GM18907 (cell line): Measurements from ENCODE around the gene TBL3.

Experiments used
- ATAC-seq: cut with Tn5 transposase; IDR thresholded peaks from one replicate; pipeline ENCODE4 v1.9.1; 2021; ENCODE audit warnings: mild to moderate bottlenecking, moderate library complexity; ENCODE audit not compliant: unreplicated experiment

TBL3 gene

DNA sequence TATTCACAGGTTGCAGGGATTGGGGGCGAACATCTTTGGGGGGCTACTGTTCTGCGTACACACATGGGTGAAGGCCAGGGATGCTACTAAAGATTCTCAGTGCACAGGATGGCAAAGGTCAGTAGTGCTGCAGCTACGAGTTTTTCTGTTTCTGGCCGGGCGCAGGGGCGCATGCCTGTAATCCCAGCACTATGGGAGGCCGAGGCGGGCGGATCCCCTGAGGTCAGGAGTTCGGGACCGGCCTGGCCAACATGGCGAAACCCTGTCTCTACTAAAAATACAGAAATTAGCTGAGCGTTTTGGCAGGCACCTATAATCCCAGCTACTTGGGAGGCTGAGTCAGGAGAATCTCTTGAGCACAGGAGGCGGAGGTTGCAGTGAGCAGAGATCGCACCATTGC lies 41.7 kb downstream of the TBL3 start:
- ATAC-seq, result no peak

DNA sequence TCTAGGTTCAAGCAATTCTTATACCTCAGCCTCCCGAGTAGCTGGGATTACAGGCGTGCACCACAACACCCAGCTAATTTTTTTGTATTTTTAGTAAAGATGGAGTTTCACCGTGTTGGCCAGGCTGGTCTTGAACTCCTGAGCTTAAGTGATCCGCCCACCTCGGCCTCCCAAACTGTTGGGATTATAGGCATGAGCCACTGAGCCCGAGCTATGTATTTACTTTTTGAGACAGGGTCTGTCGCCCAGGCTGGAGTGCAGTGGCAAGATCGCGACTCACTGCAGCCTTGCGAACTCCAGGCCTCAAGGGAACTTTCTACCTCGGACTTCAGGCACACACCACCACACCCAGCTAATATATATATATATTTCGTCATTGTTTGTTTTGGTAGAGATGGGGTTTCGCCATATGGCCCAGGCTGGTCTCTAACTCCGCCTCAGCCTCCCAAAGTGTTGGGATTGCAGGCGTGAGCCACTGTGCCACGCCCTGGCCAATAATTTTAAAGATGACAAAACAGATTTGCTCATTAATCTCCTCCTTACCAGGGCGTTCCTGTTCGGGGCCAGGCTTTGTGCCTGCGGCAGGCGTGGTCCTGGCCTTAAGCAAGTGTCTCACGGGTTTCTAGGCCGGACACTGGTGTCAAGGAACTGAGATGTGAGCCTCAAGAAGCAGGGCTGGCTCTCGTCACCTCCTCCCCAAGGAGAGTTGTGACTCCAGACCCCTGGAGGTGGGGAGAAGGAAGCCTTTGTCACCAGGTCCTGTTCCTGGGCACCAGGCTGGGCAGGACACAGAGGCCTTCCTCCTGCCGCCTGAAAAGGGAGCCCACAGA lies 43.5 kb downstream of the TBL3 start:
- ATAC-seq, result no peak

DNA sequence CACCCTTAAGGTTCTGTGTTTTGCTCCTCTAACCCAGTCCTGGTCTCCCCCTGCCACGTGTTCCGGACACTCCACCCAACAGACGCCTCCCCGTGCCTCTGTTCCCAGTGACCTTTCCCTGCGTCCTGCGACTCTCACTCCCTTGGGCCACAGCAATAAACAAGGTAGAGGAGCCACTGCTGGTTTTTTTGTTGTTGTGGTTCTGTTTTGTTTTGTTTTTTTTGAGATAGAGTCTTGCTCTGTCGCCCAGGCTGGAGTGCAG lies 44.0 kb downstream of the TBL3 start:
- no peak for ATAC-seq

DNA sequence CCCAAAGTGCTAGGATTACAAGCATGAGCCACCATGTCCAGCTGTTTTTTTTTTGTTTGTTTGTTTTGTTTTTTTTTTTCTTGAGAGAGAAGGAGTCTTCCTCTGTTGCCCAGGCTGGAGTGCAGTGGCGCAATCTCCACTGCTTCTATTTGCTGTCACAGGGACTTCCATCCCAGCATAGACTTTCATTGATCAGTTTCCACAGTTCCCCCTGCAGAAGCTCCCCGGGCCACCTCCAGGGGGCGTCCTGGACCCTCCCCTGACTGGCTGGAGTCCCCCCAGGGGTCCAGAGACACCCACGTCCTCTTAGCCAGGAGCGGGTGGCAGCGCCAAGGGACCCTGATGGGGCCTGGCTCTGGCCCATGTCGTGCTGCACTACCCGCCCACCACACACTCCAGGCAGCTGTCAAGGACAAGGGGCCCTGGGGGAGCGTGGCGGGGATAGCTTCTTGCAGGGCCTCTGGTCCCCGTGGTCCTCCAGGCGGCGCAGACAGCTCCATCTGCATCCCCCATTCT lies 44.6 kb downstream of the TBL3 start:
- ATAC-seq, result no peak

DNA sequence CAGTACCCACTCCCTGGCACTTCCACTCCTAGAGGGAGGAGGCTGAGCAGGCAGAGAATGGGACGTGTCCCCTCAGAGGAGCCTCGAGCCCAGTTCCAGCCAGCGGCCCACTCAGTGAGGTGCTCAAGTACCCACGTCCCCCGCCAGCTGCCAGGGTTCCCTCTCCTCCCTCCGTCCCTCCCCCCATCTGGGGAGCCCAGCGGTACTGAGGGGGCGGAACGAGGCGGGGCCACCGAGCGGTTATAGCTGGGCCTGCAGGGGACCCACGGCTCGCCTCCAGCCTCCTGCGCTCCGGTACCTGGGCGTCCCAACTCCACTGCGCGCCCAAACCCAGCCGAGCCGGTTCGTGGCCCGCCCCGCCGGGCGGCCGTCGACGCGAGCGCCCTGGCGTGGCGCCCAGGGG lies 47.7 kb downstream of the TBL3 start, which contains the start of gene NPW:
TSS of gene NPW (plus strand) at position 268 of the 403 bp plus-strand sequence.
- ATAC-seq, result no peak

DNA sequence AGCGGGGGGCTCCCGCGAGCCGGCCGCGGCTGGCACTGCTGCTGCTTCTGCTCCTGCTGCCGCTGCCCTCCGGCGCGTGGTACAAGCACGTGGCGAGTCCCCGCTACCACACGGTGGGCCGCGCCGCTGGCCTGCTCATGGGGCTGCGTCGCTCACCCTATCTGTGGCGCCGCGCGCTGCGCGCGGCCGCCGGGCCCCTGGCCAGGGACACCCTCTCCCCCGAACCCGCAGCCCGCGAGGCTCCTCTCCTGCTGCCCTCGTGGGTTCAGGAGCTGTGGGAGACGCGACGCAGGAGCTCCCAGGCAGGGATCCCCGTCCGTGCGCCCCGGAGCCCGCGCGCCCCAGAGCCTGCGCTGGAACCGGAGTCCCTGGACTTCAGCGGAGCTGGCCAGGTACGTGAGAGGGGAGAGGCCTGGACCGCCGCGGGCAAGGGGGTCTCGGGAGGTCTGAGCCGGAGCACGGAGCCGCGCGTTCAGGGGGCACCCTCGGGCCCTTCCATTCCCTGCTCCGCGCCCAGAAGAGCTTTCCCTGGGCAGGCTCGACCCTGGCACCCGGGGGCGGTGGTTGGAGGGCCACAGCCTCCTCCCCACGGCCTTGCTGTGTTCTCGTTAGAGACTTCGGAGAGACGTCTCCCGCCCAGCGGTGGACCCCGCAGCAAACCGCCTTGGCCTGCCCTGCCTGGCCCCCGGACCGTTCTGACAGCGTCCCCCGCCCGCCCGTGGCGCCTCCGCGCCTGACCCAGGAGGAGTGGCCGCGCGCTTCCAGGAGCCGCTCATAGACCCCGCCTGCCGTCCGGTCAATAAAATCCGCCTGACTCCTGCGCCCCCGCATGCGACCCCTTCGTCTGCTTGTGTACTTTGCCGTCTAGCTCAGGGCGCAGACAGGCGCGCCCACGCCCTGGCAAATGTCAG lies 48.3 kb downstream of the TBL3 start:
- ATAC-seq, result no peak

DNA sequence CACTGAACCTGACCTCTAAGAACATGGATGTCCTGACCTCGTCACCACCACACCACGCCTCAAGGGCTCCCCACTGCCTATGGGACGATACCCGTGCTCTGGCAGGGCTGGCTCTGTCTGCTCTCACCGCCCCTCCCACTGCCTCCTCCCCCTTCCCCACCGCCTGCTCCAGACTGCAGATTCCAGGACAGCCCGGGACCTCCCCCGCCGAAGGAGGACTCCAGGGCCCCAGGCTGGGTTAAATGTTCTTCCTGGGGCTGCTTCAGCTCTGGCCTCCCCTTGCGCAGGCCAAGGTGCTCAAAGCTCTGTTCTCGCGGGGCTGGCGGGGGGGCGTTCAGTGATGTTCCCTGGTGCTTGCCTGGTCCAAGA lies 50.9 kb downstream of the TBL3 start:
- no peak for ATAC-seq

DNA sequence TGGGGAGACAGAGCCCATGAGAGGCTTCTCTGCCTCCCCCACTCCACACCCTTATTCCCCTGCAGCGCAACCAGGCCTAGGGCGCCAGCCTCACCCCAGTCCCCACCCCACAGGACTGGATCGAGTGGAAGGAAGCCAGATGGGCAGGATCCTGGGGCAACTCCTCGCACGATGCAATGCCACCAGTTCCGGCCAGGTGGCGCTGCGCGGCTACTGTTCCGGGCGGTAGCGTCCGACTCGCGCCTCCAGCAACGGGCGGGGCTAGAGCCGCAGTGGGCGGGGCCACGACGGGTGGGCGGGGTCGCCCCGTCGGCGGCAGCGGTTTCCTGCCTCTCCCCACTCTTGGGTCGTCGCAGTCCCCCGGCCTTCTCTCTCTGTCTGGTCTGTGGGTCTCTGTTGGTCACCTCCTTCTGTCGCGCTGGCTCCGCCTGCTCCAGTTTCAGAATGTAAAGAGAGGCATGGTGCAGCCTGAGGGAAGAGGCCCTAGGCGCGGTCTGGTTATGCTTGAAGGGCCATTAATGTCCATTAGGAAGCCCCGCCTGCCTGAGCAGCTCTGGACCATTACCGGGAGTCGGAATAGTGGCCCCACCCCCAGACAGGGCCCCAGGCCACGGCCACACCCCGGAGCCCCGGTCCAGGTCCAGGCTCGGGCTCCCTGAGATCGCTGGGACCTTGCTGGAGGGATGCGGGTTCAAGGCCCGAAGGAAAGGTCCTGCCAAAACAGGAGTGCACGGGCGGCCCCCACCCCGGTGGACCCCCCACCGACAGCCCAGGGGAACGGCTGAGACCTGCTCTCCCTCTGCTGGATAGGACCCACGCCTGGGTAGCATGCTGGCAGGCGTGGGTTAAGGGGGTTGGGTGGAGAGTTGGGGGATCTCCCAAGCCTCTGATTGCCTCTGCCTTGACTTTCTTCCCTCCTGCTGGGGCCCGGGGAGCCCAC lies 51.5 kb downstream of the TBL3 start:
- ATAC-seq, result peak; percentile 77

DNA sequence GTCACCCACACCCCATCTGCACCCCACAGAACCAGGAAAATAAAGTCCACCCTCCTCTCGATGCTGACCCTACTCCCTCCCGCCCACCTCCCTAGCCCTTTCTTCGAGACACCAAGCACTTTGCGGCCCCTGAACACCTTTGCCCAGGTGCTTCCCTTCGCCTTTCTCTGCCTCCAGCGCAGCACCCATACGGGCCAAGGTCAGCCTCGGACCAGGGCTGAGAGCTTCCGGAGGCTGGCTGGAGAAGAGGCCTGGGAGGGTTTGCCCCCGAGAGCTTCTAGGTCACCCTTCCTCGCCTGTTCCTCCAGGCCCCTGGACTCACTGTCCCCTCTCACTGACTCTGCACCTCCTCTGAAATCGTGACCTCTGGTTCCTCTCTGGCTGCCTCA lies 52.2 kb downstream of the TBL3 start:
- no peak for ATAC-seq

DNA sequence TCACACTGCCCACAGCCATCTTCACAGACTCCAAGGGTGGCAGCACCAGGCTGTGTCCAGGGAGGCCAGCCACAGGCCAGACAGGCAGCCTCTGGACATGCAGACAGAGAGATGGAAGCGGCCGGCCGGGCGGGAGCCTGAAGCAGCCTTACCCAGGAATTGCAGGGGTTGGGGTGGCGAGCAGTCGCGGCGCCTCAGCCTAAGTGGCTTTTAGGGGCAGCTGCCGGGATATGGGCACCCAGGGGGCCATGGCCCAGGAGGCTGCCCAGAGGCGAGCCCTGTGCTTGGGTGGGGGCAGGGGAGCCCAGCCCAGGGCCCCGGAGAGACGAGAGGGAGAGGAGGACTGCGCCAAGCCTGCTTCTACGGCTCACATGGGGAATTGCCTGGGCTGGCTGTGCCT lies 53.4 kb downstream of the TBL3 start:
- no peak for ATAC-seq

DNA sequence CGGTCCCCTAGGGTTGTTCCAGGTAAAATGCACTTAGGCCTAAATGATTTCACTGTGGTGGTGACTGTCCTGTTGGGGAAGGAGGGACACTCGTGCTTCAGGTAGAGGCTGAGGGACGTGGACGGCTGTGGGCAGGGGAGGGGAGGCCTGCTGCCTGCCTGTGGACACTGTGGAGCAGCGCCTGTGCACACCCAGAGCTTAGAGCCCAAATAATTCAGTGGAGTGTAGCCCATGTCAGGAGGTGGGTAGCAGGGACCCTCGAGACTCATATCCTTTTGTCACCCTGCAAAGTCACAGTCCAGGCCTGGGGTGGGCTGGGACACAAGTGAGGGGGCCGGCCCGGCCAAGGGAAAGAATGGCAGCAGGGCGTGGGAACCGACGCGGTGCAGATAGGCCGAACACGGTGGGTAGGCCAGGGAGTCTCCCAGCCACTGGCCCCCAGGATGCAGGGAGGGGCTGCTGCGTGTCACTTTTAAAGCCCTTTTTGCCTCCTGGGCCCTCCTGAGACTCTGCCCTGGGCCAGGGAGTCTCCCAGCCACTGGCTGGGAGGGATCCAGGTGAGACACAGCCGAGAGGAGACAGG lies 54.1 kb downstream of the TBL3 start:
- no peak for ATAC-seq

DNA sequence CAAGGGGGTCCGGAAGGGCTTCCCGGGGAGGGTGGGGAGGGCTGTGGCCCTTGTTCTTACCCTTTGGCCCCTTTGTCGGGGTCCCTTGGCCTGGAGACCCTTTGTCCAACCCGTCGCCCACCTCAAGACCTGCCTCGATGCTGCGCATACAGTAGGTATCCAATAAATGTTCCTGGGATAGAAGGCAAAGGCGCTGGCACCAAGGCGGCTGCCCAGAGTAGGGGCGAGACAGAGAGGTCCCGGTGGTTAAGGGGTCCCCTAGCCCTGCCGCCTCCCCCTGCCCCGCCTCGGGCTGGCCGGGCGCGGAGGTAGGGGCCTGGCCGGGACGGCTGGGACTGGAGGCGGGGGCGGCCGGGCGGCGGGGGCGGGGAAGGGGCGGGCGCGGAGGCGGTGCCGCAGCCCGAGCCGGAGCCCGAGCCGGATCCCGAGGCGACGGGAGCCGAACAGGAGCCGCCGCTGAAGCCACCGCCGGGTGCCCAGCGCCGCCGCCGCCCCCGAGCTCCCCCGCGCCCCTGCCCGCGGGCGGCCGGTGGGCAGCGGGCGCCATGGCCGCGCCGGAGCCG lies 54.7 kb downstream of the TBL3 start, which contains the start of gene NHERF2:
TSS of gene NHERF2 (plus strand) at position 442 of the 563 bp plus-strand sequence. CDS start at position 546, 104 bp downstream.
- ATAC-seq, result no peak

DNA sequence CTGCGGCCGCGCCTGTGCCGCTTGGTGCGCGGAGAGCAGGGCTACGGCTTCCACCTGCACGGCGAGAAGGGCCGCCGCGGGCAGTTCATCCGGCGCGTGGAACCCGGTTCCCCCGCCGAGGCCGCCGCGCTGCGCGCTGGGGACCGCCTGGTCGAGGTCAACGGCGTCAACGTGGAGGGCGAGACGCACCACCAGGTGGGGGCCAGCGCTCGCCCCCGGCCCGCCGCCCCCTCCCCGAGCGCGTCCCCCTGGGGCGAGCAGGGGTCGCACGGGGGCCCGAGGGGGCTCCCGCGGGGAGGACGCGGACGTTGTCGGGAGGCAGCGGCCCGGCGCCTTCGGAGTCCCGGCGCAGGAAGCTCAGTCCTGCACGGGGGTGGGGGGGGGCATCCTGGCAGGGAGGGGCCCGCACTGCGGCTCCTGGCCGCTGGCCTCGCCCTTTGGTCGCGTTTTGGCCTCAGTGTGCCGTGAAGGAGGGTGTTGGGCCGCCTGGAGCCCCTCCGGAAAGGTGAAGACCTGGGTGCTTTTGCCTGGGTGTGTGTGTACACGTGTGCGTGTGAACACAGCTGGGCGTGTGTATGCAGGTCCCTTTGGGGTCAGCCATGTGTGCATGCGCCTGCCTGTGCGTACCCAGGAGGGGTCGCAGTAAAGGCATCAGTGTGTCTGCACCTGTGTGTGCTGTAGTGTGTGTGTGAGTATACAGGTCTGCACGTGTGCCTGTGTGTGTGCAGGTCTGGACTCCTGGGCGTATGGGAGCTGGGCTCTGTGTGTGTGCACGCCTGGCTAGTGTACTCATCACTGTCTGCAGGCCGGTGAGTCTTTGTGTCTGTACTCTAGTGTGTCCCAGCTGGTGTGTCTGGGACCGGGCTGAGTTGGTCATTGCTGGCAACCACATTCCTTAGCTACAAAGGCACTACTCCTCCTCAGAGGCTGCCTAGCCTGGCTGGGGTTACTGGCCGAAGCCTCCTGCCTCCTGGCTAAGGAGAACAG lies 55.5 kb downstream of the TBL3 start:
- ATAC-seq, result no peak

DNA sequence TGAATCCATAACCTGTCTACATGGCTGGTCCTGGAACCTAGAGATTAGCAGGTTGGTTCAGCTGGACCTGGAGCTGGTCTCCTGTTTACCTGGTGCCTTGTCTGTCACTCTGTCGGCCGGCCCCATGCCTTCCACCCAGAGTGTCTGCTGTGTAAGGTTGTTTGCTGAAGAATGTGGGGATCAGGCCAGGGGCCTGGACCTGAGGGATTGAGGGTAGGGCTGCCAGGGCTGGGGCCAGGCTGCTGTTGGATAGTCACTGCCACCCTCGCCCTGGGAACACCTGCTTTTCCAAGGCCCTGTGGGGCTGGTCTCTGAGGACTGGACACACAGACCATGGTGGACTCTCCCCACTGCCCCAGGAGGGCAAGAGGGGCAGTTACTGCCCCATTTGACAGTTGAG lies 56.3 kb downstream of the TBL3 start:
- ATAC-seq, result no peak

DNA sequence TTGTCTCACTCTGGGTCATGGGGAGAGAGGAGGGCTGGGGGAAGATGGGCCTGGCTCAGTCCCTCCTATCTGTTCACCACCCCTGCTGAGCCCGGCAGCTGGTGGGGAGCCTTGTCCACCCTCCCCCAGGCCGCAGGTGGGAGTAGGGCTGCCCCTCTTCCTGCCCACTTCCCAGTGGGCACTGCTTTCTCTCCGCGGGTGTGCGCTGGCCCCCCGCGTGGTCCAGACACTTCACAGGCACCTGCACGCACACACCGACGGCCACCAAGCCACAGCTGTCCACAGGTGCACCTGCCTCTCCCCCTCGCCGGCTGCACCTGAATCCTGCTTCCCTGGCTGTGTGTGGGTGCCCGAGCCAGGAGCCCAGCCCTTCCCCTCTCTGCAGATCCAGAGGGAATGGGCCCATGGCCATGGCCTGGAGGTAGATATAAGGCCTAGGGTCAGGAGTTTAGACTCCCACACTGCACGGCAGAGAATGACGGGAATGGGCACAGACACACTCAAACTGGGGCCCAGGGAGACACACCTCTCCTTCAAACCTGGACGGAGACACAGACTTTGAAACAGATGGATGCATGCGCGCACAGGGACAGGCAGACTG lies 56.9 kb downstream of the TBL3 start:
- no peak for ATAC-seq

DNA sequence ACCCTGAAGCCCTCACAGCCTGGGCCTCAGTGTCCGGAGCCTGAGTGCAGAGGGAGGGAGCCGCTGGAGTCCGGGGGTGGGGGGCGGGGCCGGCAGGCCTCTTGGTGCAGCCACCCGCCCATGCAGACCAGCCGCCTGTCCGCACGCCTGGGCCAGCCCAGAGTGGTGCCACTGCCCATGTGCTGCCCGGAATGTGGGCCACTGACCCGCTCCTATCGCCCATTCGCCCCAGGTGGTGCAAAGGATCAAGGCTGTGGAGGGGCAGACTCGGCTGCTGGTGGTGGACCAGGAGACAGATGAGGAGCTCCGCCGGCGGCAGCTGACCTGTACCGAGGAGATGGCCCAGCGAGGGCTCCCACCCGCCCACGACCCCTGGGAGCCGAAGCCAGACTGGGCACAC lies 57.5 kb downstream of the TBL3 start:
- no peak for ATAC-seq

DNA sequence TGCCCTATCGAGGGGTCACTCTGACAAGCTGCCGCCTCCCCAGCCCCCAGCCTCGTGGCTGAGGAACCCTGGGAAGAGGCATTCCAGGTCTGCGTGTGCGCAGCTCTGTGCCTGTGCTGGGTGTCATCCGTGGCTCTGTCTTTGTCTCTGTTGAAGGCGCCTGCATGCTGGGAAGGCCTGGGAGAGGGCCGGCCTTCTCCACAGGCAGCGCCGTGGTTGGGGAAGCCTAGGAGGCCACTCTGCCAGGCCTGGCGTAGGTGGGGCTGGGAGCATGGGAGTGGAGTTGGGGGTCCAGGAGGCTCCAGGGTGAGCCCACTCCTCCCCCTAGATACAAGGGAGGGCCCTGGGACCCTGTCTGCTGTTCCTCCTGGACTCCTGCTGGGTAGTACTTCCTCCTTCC lies 58.2 kb downstream of the TBL3 start:
- no peak for ATAC-seq

DNA sequence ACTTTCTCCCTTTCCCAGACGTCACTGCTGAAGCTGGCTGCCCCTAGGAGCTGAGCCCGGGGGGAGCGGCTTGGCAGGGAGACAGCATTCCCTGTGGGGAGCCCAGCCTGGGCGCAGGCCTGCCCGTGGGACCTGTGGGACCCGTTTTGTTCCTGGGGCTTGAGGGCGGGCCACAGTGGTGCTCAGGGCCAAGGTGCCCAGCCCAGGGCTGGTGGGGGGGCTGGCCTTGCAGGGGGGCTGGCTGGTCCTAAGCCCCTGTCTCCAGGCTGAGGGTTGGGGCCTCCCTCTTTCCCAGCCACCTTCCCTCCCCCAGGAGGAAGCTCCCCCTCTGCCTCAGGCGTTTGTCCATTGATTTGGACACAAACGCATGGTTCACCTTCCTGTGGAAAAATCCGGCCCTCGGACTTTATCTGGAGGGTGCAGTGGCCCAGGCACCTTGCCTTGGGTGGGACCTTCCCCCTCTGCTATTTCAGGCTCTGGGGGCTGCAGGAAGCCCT lies 59.3 kb downstream of the TBL3 start:
- no peak for ATAC-seq
